GM23248 (cell line): ENCODE measurements around the gene CDS2.

Source experiments
- EZH2 ChIP-seq: fragments of 200-600 bp; sonication (generic); IDR thresholded peaks from 2 replicates; pipeline ENCODE4 v1.6.1; 2018; ENCODE audit warnings: antibody characterized with exemption, mild to moderate bottlenecking; ENCODE audit not compliant: insufficient read depth, poor library complexity, severe bottlenecking
- EZH2phosphoT487 ChIP-seq: fragments of 200-600 bp; sonication (generic); IDR thresholded peaks from 2 replicates; pipeline ENCODE4 v1.6.1; 2018; ENCODE audit warnings: antibody characterized with exemption, moderate library complexity, mild to moderate bottlenecking, low read depth; ENCODE audit not compliant: insufficient read depth

- TF ChIP-seq EZH2 (no peak), EZH2phosphoT487 (no peak)
These were observed 66.0 kb downstream of the CDS2 start for GRCh38 chr20:5192570-5193431.
